NB4 (cell line): Measurements from ENCODE around the gene CSNK2A1.

ENCODE experiments used
- DNase-seq: peaks from one replicate; pipeline ENCODE4 v3.0.0; 2010; ENCODE audit warnings: low read depth
- H3K4me3 ChIP-seq: one replicate; pipeline ENCODE4 v1.5.1; 2011; ENCODE audit warnings: mild to moderate bottlenecking, low read depth, low read length, moderate library complexity
- MYC ChIP-seq: IDR thresholded peaks from 2 replicates; pipeline ENCODE4 v1.6.1; 2011; ENCODE audit warnings: low read depth, low read length
- POLR2A ChIP-seq: IDR thresholded peaks from 2 replicates; pipeline ENCODE4 v1.6.1; 2011; ENCODE audit warnings: mild to moderate bottlenecking; ENCODE audit not compliant: insufficient read length; ENCODE audit errors: extremely low read depth
- TF ChIP-seq, protein P1 (sequence below): IDR thresholded peaks from one replicate; pipeline ENCODE4 v1.5.1; 2012; ENCODE audit warnings: low read depth, low read length
- TF ChIP-seq, protein P2 (sequence below): IDR thresholded peaks from 2 replicates; pipeline ENCODE4 v1.6.1; 2011; ENCODE audit warnings: low read depth, low read length

The CSNK2A1 gene

DNA sequence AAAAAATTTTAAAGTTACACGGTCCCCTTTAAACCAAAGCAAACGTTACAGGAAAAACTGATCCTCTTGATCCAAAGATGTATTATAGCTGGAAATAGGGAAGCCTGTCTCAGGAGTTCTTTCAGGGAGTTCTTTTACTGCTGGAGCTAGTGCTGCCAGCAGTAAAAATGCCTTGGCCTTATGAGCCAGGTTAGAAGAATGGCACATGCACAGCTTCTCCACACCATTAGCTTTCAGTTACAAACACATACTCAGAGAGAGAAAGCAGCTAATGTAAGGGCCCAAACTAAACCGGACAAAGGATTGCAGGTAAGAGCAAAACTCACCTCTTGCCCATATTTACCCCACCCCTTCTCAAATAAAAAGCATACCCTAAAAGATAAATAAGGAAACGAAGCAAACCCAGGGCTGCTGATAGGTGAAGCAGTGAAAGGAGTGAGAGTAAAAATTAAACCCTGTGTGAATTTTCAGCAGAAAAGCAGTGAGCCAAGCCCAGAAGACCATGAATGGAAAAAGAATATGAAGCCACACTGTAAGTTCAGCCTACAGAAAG is 100.3 kb downstream of the CSNK2A1 start:
- TF ChIP-seq, protein P1, sequence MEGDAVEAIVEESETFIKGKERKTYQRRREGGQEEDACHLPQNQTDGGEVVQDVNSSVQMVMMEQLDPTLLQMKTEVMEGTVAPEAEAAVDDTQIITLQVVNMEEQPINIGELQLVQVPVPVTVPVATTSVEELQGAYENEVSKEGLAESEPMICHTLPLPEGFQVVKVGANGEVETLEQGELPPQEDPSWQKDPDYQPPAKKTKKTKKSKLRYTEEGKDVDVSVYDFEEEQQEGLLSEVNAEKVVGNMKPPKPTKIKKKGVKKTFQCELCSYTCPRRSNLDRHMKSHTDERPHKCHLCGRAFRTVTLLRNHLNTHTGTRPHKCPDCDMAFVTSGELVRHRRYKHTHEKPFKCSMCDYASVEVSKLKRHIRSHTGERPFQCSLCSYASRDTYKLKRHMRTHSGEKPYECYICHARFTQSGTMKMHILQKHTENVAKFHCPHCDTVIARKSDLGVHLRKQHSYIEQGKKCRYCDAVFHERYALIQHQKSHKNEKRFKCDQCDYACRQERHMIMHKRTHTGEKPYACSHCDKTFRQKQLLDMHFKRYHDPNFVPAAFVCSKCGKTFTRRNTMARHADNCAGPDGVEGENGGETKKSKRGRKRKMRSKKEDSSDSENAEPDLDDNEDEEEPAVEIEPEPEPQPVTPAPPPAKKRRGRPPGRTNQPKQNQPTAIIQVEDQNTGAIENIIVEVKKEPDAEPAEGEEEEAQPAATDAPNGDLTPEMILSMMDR, result no peak
- TF ChIP-seq POLR2A, result no peak
- TF ChIP-seq, protein P2, sequence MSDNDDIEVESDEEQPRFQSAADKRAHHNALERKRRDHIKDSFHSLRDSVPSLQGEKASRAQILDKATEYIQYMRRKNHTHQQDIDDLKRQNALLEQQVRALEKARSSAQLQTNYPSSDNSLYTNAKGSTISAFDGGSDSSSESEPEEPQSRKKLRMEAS, result no peak
- no peak for TF ChIP-seq MYC
- no peak for DNase-seq
- H3K4me3 ChIP-seq, result no peak overlapping the region

- TF ChIP-seq POLR2A (no peak), MYC (no peak)
- TF ChIP-seq, protein P2, result no peak
- TF ChIP-seq, protein P1, result no peak
Observed at GRCh38 chr20:440636-441035, 103.0 kb downstream of the CSNK2A1 start.

DNA sequence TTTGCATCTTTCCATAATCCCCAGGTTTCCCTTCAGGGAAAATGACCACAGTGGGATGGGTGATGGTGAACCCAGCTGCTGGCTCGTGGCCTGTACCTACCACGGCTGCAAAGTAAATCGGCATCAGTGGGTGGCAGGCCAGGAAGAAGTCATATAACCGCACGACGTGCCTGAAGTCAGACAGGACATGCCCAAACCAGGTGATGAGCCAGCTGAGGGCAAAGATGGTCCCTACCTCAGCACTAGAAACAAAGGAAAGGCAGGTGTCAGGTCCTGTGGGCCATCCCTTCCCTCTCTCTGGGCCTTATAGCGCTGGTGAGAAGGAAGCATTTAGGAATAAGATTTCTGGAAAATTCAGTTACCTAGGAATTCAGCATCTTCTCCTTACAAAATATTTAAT is 103.4 kb downstream of the CSNK2A1 start:
- DNase-seq, result no peak
- TF ChIP-seq POLR2A, result no peak
- TF ChIP-seq MYC, result no peak
- TF ChIP-seq, protein P1, result no peak
- TF ChIP-seq, protein P2, result no peak
- H3K4me3 ChIP-seq, result no peak overlapping the region

More at GRCh38 chr20:440636-441035, 103.0 kb downstream of the CSNK2A1 start:
- no peak for DNase-seq
- no peak overlapping the region for H3K4me3 ChIP-seq

- H3K4me3 ChIP-seq, result no peak overlapping the region
- TF ChIP-seq, protein P1, result no peak
- no peak for TF ChIP-seq MYC
- TF ChIP-seq POLR2A, result no peak
- TF ChIP-seq, protein P2, result no peak
- no peak for DNase-seq
Observed at GRCh38 chr20:438571-439469, 104.8 kb downstream of the CSNK2A1 start.

- no peak for DNase-seq
- H3K4me3 ChIP-seq, result no peak overlapping the region
- TF ChIP-seq MYC (no peak), POLR2A (no peak)
- TF ChIP-seq, protein P2, result no peak
- TF ChIP-seq, protein P1, result no peak
Observed at GRCh38 chr20:437787-438486, 105.7 kb downstream of the CSNK2A1 start.
